HT-29 (cell line): ENCODE results near the gene PET100. TPM values are rescaled to one million over a fixed set of nuclear protein-coding genes. Genes with fewer than 3 reads are reported as not detected.

ENCODE experiments used
- DNase-seq: peaks from one replicate; pipeline ENCODE4 v3.0.0-alpha.2; 2015; ENCODE audit warnings: low spot score
- total RNA-seq: library from RNA; depleted of rRNA; stranded (reverse); fragments of >200 nt; shearing (Covaris generic); gene quantifications from 2 replicates; pipeline ENCODE4 v1.2.3, GENCODE V29; 2014

PET100 gene
- total RNA-seq, 1 experiment from 2014 or later, result 27.7 TPM

GRCh38 chr19:7612282-7613274, 17.0 kb upstream of the PET100 start:
- DNase-seq, result no peak

GRCh38 chr19:7614859-7615741, 14.5 kb upstream of the PET100 start:
- no peak for DNase-seq

GRCh38 chr19:7617172-7617571, 12.4 kb upstream of the PET100 start:
- no peak for DNase-seq

- no peak for DNase-seq
These were observed 11.9 kb upstream of the PET100 start for GRCh38 chr19:7617735-7618134.

GRCh38 chr19:7618348-7618747, 11.2 kb upstream of the PET100 start:
- DNase-seq, result peak; percentile 63

- DNase-seq, result peak; percentile 80
These were observed 10.7 kb upstream of the PET100 start for GRCh38 chr19:7618771-7619510.

GRCh38 chr19:7619671-7620441, 9.7 kb upstream of the PET100 start:
- DNase-seq, result peak; percentile 41

GRCh38 chr19:7620442-7621412, 8.9 kb upstream of the PET100 start:
- no peak for DNase-seq

GRCh38 chr19:7622933-7623685, 6.5 kb upstream of the PET100 start:
- DNase-seq, result no peak

GRCh38 chr19:7623725-7624603, 5.6 kb upstream of the PET100 start:
- no peak for DNase-seq

- DNase-seq, result no peak
These were observed 4.8 kb upstream of the PET100 start for GRCh38 chr19:7624810-7625209.

GRCh38 chr19:7625763-7626372, 3.7 kb upstream of the PET100 start:
- DNase-seq, result no peak

GRCh38 chr19:7627166-7627565, 2.4 kb upstream of the PET100 start:
- no peak for DNase-seq

GRCh38 chr19:7628589-7629311, 843 bp upstream of the PET100 start:
- no peak for DNase-seq

GRCh38 chr19:7631577-7631976, 2.0 kb downstream of the PET100 start:
- DNase-seq, result no peak

GRCh38 chr19:7632340-7633203, 3.0 kb downstream of the PET100 start:
- no peak for DNase-seq
